AG09319 (cell line): ENCODE results near the gene IFT25.

Experiments
- DNase-seq: peaks from one replicate; pipeline ENCODE4 v3.0.0-alpha.2; 2010; ENCODE audit warnings: low read depth; ENCODE audit errors: extremely low read depth
- CTCF ChIP-seq: IDR thresholded peaks from 2 replicates; pipeline ENCODE4 v1.5.1; 2011; ENCODE audit warnings: low read depth, mild to moderate bottlenecking, inconsistent platforms, low read length, moderate library complexity

The IFT25 gene

GRCh38 chr1:53942127-53942957 is 3.2 kb downstream of the IFT25 start:
- DNase-seq, result no peak
- no peak for TF ChIP-seq CTCF

GRCh38 chr1:53938136-53938830 is 7.2 kb downstream of the IFT25 start:
- DNase-seq, result no peak
- no peak for TF ChIP-seq CTCF

- no peak for TF ChIP-seq CTCF
These were observed 9.1 kb downstream of the IFT25 start for GRCh38 chr1:53936430-53936829.

GRCh38 chr1:53934170-53934765 is 11.2 kb downstream of the IFT25 start:
- no peak for DNase-seq
- TF ChIP-seq CTCF, result no peak

More at GRCh38 chr1:53936430-53936829, 9.1 kb downstream of the IFT25 start:
- no peak for DNase-seq

- DNase-seq, result no peak
- TF ChIP-seq CTCF, result no peak
These were observed 14.0 kb downstream of the IFT25 start for GRCh38 chr1:53931523-53931922.

- DNase-seq, result no peak
- no peak for TF ChIP-seq CTCF
These were observed 14.6 kb downstream of the IFT25 start for GRCh38 chr1:53930932-53931331.

GRCh38 chr1:53929246-53929960 is 16.1 kb downstream of the IFT25 start:
- no peak for TF ChIP-seq CTCF
- DNase-seq, result peak; percentile 11
